H1 (cell line): ENCODE results near the gene KCND3. TPM values are rescaled to one million over a fixed set of nuclear protein-coding genes. Genes with fewer than 3 reads are reported as not detected.

ENCODE experiments used
- CTCF ChIA-PET: fragments of 300-600 bp; sonication (Branson Sonifier 250); formaldehyde crosslinking; loops from one replicate; lab custom pipeline; 2021; ENCODE audit not compliant: partially characterized antibody; lab: Charles Lee
- POLR2A ChIA-PET: fragments of 300-600 bp; sonication (Branson Sonifier 250); formaldehyde crosslinking; loops from one replicate; lab custom pipeline; 2021; ENCODE audit warnings: inconsistent platforms; ENCODE audit not compliant: partially characterized antibody; lab: Charles Lee
- DNase-seq, 2 experiments: peaks; one replicate each; pipeline versions ENCODE4 v3.0.0 to v3.0.0-alpha.2; 2010 to 2022; ENCODE audit warnings: low spot score in 2 of 2, low read depth in 1 of 2, mixed read lengths in 1 of 2
- FAIRE-seq: peaks from 2 replicates; lab custom pipeline; 2011; peaks lifted over from hg19 to GRCh38; lab: Jason Lieb, UNC
- H2AFZ ChIP-seq: 2 replicates; pipeline ENCODE4 v1.8.1; 2012; ENCODE audit warnings: low read length, inconsistent platforms
- H2AK5ac ChIP-seq: 2 replicates; pipeline ENCODE4 v1.6.1; 2013; ENCODE audit warnings: low read depth, low read length
- H2BK120ac ChIP-seq: replicated peaks from 2 replicates; pipeline ENCODE3; 2013; ENCODE audit warnings: low read depth, low read length, inconsistent platforms
- H2BK12ac ChIP-seq: 2 replicates; pipeline ENCODE4 v1.6.1; 2013; ENCODE audit warnings: low read depth, low read length
- H2BK15ac ChIP-seq: 2 replicates; pipeline ENCODE4 v1.6.1; 2013; ENCODE audit warnings: low read length
- H2BK20ac ChIP-seq: 2 replicates; pipeline ENCODE4 v1.6.1; 2013; ENCODE audit warnings: low read length
- H2BK5ac ChIP-seq: 2 replicates; pipeline ENCODE4 v1.6.1; 2013; ENCODE audit warnings: low read depth, low read length
- H3K14ac ChIP-seq: 2 replicates; pipeline ENCODE4 v1.6.1; 2013; ENCODE audit warnings: inconsistent platforms; ENCODE audit not compliant: insufficient read length
- H3K18ac ChIP-seq: 2 replicates; pipeline ENCODE4 v1.6.1; 2013; ENCODE audit warnings: low read length; ENCODE audit errors: extremely low read depth
- H3K23ac ChIP-seq: 2 replicates; pipeline ENCODE4 v1.6.1; 2013; ENCODE audit warnings: inconsistent platforms; ENCODE audit not compliant: insufficient read length
- H3K23me2 ChIP-seq: 2 replicates; pipeline ENCODE4 v1.6.1; 2013; ENCODE audit warnings: low read depth, low read length
- H3K27ac ChIP-seq: 2 replicates; pipeline ENCODE4 v1.6.1; 2011; ENCODE audit warnings: low read depth, low read length, inconsistent platforms
- H3K27me3 ChIP-seq, 4 experiments: replicated peaks in 1 of 4; 1 replicate in 1 of 4; 2 replicates in 3 of 4; pipeline versions ENCODE4 v1.6.1 to v1.8.1; 2011 to 2013; ENCODE audit warnings: low read length in 3 of 4, mild to moderate bottlenecking in 3 of 4, inconsistent platforms in 2 of 4, mixed read lengths in 2 of 4, moderate library complexity in 1 of 4; ENCODE audit not compliant: control insufficient read depth in 3 of 4, insufficient read depth in 3 of 4; ENCODE audit errors: extremely low read depth in 1 of 4
- H3K36me3 ChIP-seq, 4 experiments: 2 replicates each; pipeline versions ENCODE4 v1.6.1 to v1.8.1; 2011 to 2013; ENCODE audit warnings: mild to moderate bottlenecking in 4 of 4, low read length in 3 of 4, moderate library complexity in 2 of 4, control low read depth in 1 of 4, inconsistent platforms in 1 of 4; ENCODE audit not compliant: insufficient read depth in 4 of 4, control insufficient read depth in 2 of 4
- H3K4ac ChIP-seq: replicated peaks from 2 replicates; pipeline ENCODE3; 2013; ENCODE audit warnings: low read length, low read depth, mixed read lengths, inconsistent platforms; ENCODE audit not compliant: insufficient read length
- H3K4me1 ChIP-seq, 4 experiments: replicated peaks in 1 of 4; 1 replicate in 1 of 4; 2 replicates in 3 of 4; pipeline versions ENCODE4 v1.6.1 to v1.8.1; 2011 to 2013; ENCODE audit warnings: low read length in 3 of 4, inconsistent platforms in 2 of 4, mixed read lengths in 1 of 4; ENCODE audit not compliant: insufficient read depth in 4 of 4, control insufficient read depth in 3 of 4
- H3K4me2 ChIP-seq, 2 experiments: 2 replicates each; pipeline versions ENCODE4 v1.6.1 to v1.8.1; 2011 to 2013; ENCODE audit warnings: low read depth in 2 of 2, low read length in 2 of 2, control low read depth in 1 of 2, inconsistent platforms in 1 of 2, mild to moderate bottlenecking in 1 of 2; ENCODE audit not compliant: insufficient read depth in 1 of 2
- H3K4me3 ChIP-seq, 4 experiments: fragments of 200-600, 300-600 bp in 1 of 4; sonication (generic), shearing (Covaris generic), sonication (Bioruptor Twin) in 1 of 4; 2 replicates each; pipeline versions ENCODE4 v1.5.1 to v1.8.1; 2011 to 2016; ENCODE audit warnings: low read length in 4 of 4, low read depth in 3 of 4, control low read depth in 2 of 4, inconsistent platforms in 2 of 4, mild to moderate bottlenecking in 2 of 4, mixed read lengths in 1 of 4, moderate library complexity in 1 of 4; ENCODE audit not compliant: insufficient read depth in 2 of 4; ENCODE audit errors: extremely low read depth in 1 of 4
- H3K56ac ChIP-seq: replicated peaks from 2 replicates; pipeline ENCODE3; 2013; ENCODE audit warnings: low read depth, mild to moderate bottlenecking, mixed read lengths, low read length, inconsistent platforms; ENCODE audit not compliant: insufficient read length
- H3K79me1 ChIP-seq: 2 replicates; pipeline ENCODE4 v1.6.1; 2013; ENCODE audit warnings: low read depth, low read length, control low read depth
- H3K79me2 ChIP-seq, 2 experiments: 2 replicates each; pipeline versions ENCODE4 v1.6.1 to v1.8.1; 2012 to 2013; ENCODE audit warnings: low read length in 2 of 2, mild to moderate bottlenecking in 2 of 2, inconsistent platforms in 1 of 2; ENCODE audit not compliant: insufficient read depth in 2 of 2, control insufficient read depth in 1 of 2
- H3K9ac ChIP-seq, 4 experiments: replicated peaks in 1 of 4; 1 replicate in 1 of 4; 2 replicates in 3 of 4; pipeline versions ENCODE4 v1.6.1 to v1.8.1; 2011 to 2013; ENCODE audit warnings: low read depth in 3 of 4, low read length in 3 of 4, control low read depth in 2 of 4, mild to moderate bottlenecking in 2 of 4, moderate library complexity in 2 of 4, inconsistent platforms in 1 of 4; ENCODE audit errors: extremely low read depth in 1 of 4
- H3K9me3 ChIP-seq, 2 experiments: 2 replicates each; pipeline versions ENCODE4 v1.6.1 to v1.8.1; 2012 to 2013; ENCODE audit warnings: mild to moderate bottlenecking in 2 of 2, moderate library complexity in 2 of 2, control low read depth in 1 of 2, inconsistent platforms in 1 of 2, low read depth in 1 of 2, low read length in 1 of 2, mixed read lengths in 1 of 2; ENCODE audit not compliant: insufficient read depth in 2 of 2
- H4K20me1 ChIP-seq, 2 experiments: replicated peaks in 1 of 2; 2 replicates each; pipeline versions ENCODE3 to v1.8.1; 2011 to 2013; ENCODE audit warnings: inconsistent platforms in 2 of 2, low read length in 2 of 2, mild to moderate bottlenecking in 1 of 2; ENCODE audit not compliant: insufficient read depth in 2 of 2, control insufficient read depth in 1 of 2
- H4K5ac ChIP-seq: 2 replicates; pipeline ENCODE4 v1.6.1; 2013; ENCODE audit warnings: low read length, low read depth, mixed read lengths, inconsistent platforms; ENCODE audit not compliant: insufficient read length
- H4K8ac ChIP-seq: 2 replicates; pipeline ENCODE4 v1.8.0; 2013; ENCODE audit warnings: mild to moderate bottlenecking, moderate library complexity, low read length, inconsistent platforms; ENCODE audit not compliant: insufficient read depth; ENCODE audit errors: extremely low read depth
- H4K91ac ChIP-seq: replicated peaks from 2 replicates; pipeline ENCODE3; 2013; ENCODE audit warnings: low read length, mixed read lengths, inconsistent platforms; ENCODE audit not compliant: insufficient read length
- ASH2L ChIP-seq: fragments of 200-600, 300-600 bp; sonication (generic); IDR thresholded peaks from one replicate; pipeline ENCODE4 v1.7.1; 2017; ENCODE audit warnings: low read length
- CREB1 ChIP-seq: IDR thresholded peaks from 2 replicates; pipeline ENCODE4 v1.6.1; 2012; ENCODE audit warnings: inconsistent platforms
- KDM4A ChIP-seq: IDR thresholded peaks from one replicate; pipeline ENCODE4 v1.7.1; 2012; ENCODE audit warnings: low read depth, mild to moderate bottlenecking, moderate library complexity, low read length, inconsistent platforms; ENCODE audit not compliant: severe bottlenecking
- PHF8 ChIP-seq: fragments of 200-600 bp; sonication (generic); conservative IDR thresholded peaks from 2 replicates; pipeline ENCODE4 v1.7.1; 2012; ENCODE audit warnings: low read depth, mild to moderate bottlenecking, inconsistent platforms, low read length, moderate library complexity
- SP1 ChIP-seq: IDR thresholded peaks from 2 replicates; pipeline ENCODE4 v1.6.1; 2011; ENCODE audit warnings: low read depth, low read length
- TCF12 ChIP-seq: IDR thresholded peaks from 2 replicates; pipeline ENCODE4 v1.6.1; 2011; ENCODE audit warnings: low read depth, mild to moderate bottlenecking, low read length
- TEAD4 ChIP-seq: IDR thresholded peaks from 2 replicates; pipeline ENCODE4 v1.6.1; 2012; ENCODE audit warnings: low read depth, low read length, inconsistent platforms, mixed read lengths
- YY1 ChIP-seq: IDR thresholded peaks from 2 replicates; pipeline ENCODE4 v1.6.1; 2011; ENCODE audit warnings: low read depth, mild to moderate bottlenecking, low read length
- ZNF274 ChIP-seq: IDR thresholded peaks from 2 replicates; pipeline ENCODE4 v1.7.0; 2012; ENCODE audit warnings: low read length, borderline replicate concordance; ENCODE audit errors: extremely low read depth
- WGBS, 2 experiments: shearing (Covaris generic) in 1 of 2; methylation state at CpG; one replicate each; pipeline versions ENCODE4 v1.1.6 to v1.1.7; 2013 to 2015; ENCODE audit warnings: low lambda C conversion rate in 2 of 2, mixed read lengths in 2 of 2, inconsistent platforms in 1 of 2, low coverage in 1 of 2, missing lambda C conversion rate in 1 of 2; ENCODE audit not compliant: insufficient replicate concordance in 2 of 2, insufficient coverage in 1 of 2, insufficient read length in 1 of 2; ENCODE audit errors: extremely low coverage in 1 of 2, missing lambda C conversion rate in 1 of 2; 5-methylcytosine and 5-hydroxymethylcytosine counted together
- polyA plus RNA-seq, 7 experiments: library from polyadenylated mRNA; depleted of rRNA in 3 of 7; stranded (reverse) in 5 of 7; unstranded in 2 of 7; fragments of >200 nt in 5 of 7; fragments of 200-250 nt in 2 of 7; gene quantifications; 1 replicate in 5 of 7; 2 replicates in 1 of 7; 4 replicates in 1 of 7; pipeline versions ENCODE4 v1.2.1 to v1.2.3, GENCODE V29; 2011 to 2013; ENCODE audit warnings: missing spikeins in 2 of 7, mixed read lengths in 2 of 7
- total RNA-seq: library from RNA; stranded (reverse); fragmentation: NEBNext Ultra II Directional; extraction: Animal tissue kit (Norgen Biotek cat#: 25700); gene quantifications from 2 replicates; pipeline ENCODE4 v1.2.1, GENCODE V29; 2021

KCND3 gene
- total and polyA plus RNA-seq, 2 of the 8 experiments (the other 6 are each of a cell fraction or from before 2014, with no cell fraction given) = 0.14 to 0.48 TPM

DNA sequence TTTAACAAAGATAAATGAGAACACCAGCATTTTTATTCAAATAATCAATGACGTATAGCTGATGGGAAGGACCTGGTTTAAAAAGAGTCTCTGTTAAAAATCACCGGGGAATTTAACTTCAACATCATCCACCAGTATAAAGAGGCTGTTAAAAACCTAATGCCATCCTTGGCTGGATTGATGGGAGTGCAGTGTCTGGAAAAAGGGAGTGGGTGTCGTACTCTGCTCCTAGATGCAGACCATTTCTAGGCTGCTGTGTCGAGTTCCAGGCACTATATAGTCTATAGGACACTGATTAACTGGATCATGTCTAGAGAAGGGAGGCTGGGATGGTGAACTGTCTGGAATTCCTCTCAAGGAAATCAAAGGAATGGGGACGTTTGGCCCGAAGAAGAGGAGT, 197.7 kb downstream of the KCND3 start:
- Histone ChIP-seq H3K36me3 (no peaks in the 10 kb centered on the region), H3K4me3 (no peak overlapping the region), H2BK12ac (no peak overlapping the region; the same call in 1 of the 2 replicates), H3K56ac (no peak overlapping the region), H2BK15ac (no peak overlapping the region), H3K9me3 (no peaks in the 10 kb centered on the region), H3K4ac (no peak overlapping the region), H3K18ac (no peak overlapping the region), H3K4me1 (peaks cover 0 to 4% (median 0%) of the 10 kb centered on the region in 4 experiments; a peak in 1 of 7 replicates), H3K23ac (no peak overlapping the region), H4K91ac (no peak overlapping the region), H3K23me2 (no peaks in the 10 kb centered on the region), H3K4me2 (no peak overlapping the region), H3K79me1 (no peaks in the 10 kb centered on the region), H3K14ac (no peak overlapping the region), H4K8ac (no peak overlapping the region), H3K9ac (no peak overlapping the region), H3K27me3 (no peaks in the 10 kb centered on the region), H2AK5ac (no peak overlapping the region), H3K27ac (no peak overlapping the region), H2BK5ac (no peak overlapping the region), H3K79me2 (no peaks in the 10 kb centered on the region), H2BK120ac (no peak overlapping the region), H4K20me1 (no peaks in the 10 kb centered on the region), H4K5ac (no peak overlapping the region), H2AFZ (peak overlapping the region; percentile 92; the same call in 1 of the 2 replicates), H2BK20ac (no peak overlapping the region)
- DNase-seq = no peak
- CTCF ChIA-PET = interaction anchor here (0.6 to 3.1 kb wide), 3 partner anchors 22 to 200 kb away, joined by 3 to 9 read pairs (median 6); no protein-coding TSS in a partner anchor
- no peak for FAIRE-seq
- TF ChIP-seq CREB1 (no peak), PHF8 (no peak), ZNF274 (no peak), KDM4A (no peak), YY1 (no peak), TCF12 (no peak), TEAD4 (no peak), ASH2L (no peak), SP1 (no peak)
- 87% methylated on average over 6 of the region's 6 CpGs; no CpG with 5 or more reads in 1 of the 2 experiments for WGBS, 2 experiments
- POLR2A ChIA-PET = interaction anchor here (0.8 kb wide), 1 partner anchor 15 kb away, joined by 3 read pairs; no protein-coding TSS in a partner anchor
